SU-DHL-6 (cell line): Measurements from ENCODE around the gene GLI2.

Experiments used
- H2AFZ ChIP-seq: fragments of 200-600 bp; sonication (generic); 2 replicates; pipeline ENCODE4 v1.6.1; 2014; ENCODE audit warnings: low read depth, mild to moderate bottlenecking, moderate library complexity, mixed read lengths, antibody characterized with exemption, low read length; ENCODE audit not compliant: severe bottlenecking
- H3F3A ChIP-seq: fragments of 200-600 bp; shearing (Covaris generic); 2 replicates; pipeline ENCODE4 v1.6.0; 2016; ENCODE audit warnings: antibody characterized with exemption, mild to moderate bottlenecking; ENCODE audit not compliant: insufficient read depth
- H3K27ac ChIP-seq: fragments of 200-600 bp; sonication (generic); 2 replicates; pipeline ENCODE4 v1.5.1; 2016; ENCODE audit warnings: low read depth, mild to moderate bottlenecking, low read length, moderate library complexity, mixed read lengths
- H3K27me3 ChIP-seq: fragments of 200-600 bp; sonication (generic), shearing (Covaris generic); 2 replicates; pipeline ENCODE4 v1.6.0; 2014; ENCODE audit warnings: mild to moderate bottlenecking, low read length
- H3K36me3 ChIP-seq: fragments of 200-600 bp; sonication (generic); 2 replicates; pipeline ENCODE4 v1.6.1; 2014; ENCODE audit warnings: mild to moderate bottlenecking, low read length, mixed read lengths
- H3K4me2 ChIP-seq: fragments of 300-600, 200-600 bp; shearing (Covaris generic), sonication (generic); 2 replicates; pipeline ENCODE4 v1.6.0; 2014; ENCODE audit warnings: low read length, low read depth, mild to moderate bottlenecking; ENCODE audit not compliant: poor library complexity, severe bottlenecking
- H3K4me3 ChIP-seq: fragments of 200-600 bp; sonication (generic); 2 replicates; pipeline ENCODE4 v1.5.1; 2014; ENCODE audit warnings: antibody characterized with exemption, low read length, mild to moderate bottlenecking, mixed read lengths; ENCODE audit not compliant: insufficient read depth, poor library complexity, severe bottlenecking
- H3K79me2 ChIP-seq: fragments of 200-600 bp; sonication (generic); 2 replicates; pipeline ENCODE4 v1.6.1; 2014; ENCODE audit warnings: mild to moderate bottlenecking, low read length, moderate library complexity; ENCODE audit not compliant: insufficient read depth
- H3K9ac ChIP-seq: fragments of 200-600 bp; sonication (generic); 2 replicates; pipeline ENCODE4 v1.7.0; 2014; ENCODE audit warnings: mild to moderate bottlenecking, low read length
- H3K9me2 ChIP-seq: fragments of 200-600 bp; sonication (generic); replicated peaks from 2 replicates; pipeline ENCODE4 v1.6.1; 2014; ENCODE audit warnings: low read length; ENCODE audit not compliant: insufficient read depth
- H3K9me3 ChIP-seq: fragments of 200-600 bp; sonication (generic); 2 replicates; pipeline ENCODE4 v1.6.1; 2014; ENCODE audit warnings: low read length, mixed read lengths; ENCODE audit not compliant: insufficient read depth
- H4K20me1 ChIP-seq: fragments of 200-600 bp; sonication (generic); 2 replicates; pipeline ENCODE4 v1.6.1; 2014; ENCODE audit warnings: low read depth, mild to moderate bottlenecking, antibody characterized with exemption, low read length, moderate library complexity, mixed read lengths
- EZH2phosphoT487 ChIP-seq: fragments of 200-600 bp; sonication (generic), shearing (Covaris generic); conservative IDR thresholded peaks from 2 replicates; pipeline ENCODE4 v1.6.1; 2018; ENCODE audit warnings: mild to moderate bottlenecking, antibody characterized with exemption, low read length, moderate library complexity, mixed read lengths
- TF ChIP-seq, protein P1 (sequence below): fragments of 200-600 bp; sonication (generic); IDR thresholded peaks from one replicate; pipeline ENCODE4 v1.5.1; 2017; ENCODE audit warnings: antibody characterized with exemption, mild to moderate bottlenecking, low read length, moderate library complexity; ENCODE audit not compliant: insufficient read depth, poor library complexity, severe bottlenecking

Gene GLI2

DNA sequence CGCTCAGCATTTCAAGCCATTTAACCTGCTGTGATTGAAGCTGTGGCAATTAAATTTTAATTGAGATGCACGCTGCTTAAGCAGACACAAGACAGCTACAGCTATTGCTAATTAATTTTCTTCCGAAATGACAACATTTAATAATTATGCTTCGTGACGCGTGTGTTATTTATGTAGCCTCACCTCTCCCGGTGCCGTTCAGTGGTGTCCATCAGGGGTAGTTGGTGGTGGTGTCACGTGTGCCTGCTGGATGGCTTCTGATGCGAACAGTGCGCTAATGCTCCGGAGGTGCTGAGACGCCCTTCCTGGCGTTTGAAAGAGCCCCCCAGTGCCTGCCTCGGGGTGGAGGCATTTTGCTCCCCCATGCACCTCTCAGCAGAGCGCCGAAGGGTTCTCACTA, 39.5 kb downstream of the GLI2 start:
- H3K36me3 ChIP-seq: no peaks in the 10 kb centered on the region
- no peak overlapping the region for H3K4me3 ChIP-seq
- H3K9ac ChIP-seq: no peak overlapping the region
- no peak overlapping the region for H3K27ac ChIP-seq
- no peaks in the 10 kb centered on the region for H3K9me3 ChIP-seq
- no peaks in the 10 kb centered on the region for H3F3A ChIP-seq
- no peaks in the 10 kb centered on the region for H4K20me1 ChIP-seq
- no peaks in the 10 kb centered on the region for H3K9me2 ChIP-seq
- TF ChIP-seq, protein P1, sequence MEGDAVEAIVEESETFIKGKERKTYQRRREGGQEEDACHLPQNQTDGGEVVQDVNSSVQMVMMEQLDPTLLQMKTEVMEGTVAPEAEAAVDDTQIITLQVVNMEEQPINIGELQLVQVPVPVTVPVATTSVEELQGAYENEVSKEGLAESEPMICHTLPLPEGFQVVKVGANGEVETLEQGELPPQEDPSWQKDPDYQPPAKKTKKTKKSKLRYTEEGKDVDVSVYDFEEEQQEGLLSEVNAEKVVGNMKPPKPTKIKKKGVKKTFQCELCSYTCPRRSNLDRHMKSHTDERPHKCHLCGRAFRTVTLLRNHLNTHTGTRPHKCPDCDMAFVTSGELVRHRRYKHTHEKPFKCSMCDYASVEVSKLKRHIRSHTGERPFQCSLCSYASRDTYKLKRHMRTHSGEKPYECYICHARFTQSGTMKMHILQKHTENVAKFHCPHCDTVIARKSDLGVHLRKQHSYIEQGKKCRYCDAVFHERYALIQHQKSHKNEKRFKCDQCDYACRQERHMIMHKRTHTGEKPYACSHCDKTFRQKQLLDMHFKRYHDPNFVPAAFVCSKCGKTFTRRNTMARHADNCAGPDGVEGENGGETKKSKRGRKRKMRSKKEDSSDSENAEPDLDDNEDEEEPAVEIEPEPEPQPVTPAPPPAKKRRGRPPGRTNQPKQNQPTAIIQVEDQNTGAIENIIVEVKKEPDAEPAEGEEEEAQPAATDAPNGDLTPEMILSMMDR: no peak
- TF ChIP-seq EZH2phosphoT487: no peak
- no peaks in the 10 kb centered on the region for H3K79me2 ChIP-seq
- H2AFZ ChIP-seq: no peak overlapping the region
- H3K27me3 ChIP-seq: no peaks in the 10 kb centered on the region
- no peak overlapping the region for H3K4me2 ChIP-seq

DNA sequence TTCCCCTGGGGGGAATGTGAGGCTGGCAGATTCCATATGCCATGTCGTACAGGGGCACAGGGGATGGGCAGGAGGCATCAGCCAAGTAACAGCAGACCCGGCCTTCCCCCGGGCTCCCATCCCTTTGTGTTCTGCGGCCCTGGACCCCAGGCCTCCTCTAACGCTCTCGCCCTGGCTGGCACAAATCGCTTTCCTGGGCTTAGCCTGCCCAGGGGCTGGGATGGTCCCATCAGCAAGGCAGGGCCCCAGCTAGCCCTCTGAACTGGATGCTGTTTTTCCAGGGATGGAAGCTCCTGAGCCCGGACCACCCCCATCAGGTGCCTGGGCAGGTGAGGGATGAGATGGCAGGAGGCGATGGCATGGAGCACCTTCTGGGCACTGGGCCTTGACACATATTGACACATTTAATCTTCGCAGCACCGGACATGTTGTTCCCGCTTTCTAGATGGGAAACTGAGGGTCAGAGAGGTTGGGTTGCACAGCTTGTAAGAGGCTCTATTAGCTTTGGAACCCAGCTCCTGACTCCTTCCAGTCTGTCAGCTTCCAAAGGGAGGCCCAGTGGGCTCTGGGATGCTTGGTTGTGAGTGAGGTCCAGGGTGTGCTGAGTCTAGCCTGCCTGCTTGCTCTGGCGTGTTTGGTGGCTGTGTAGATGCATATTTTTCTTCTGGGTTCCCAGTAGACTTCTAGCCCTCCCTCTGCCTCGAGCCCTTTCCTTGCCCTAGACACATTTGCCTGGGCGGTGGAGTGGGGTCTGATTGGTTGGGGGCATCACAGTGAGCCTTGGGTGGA, 40.3 kb downstream of the GLI2 start:
- H3K79me2 ChIP-seq: no peaks in the 10 kb centered on the region
- no peak overlapping the region for H3K9ac ChIP-seq
- no peaks in the 10 kb centered on the region for H3K36me3 ChIP-seq
- H3K9me3 ChIP-seq: no peaks in the 10 kb centered on the region
- no peak overlapping the region for H3K4me3 ChIP-seq
- no peak overlapping the region for H3K27ac ChIP-seq
- H3F3A ChIP-seq: no peaks in the 10 kb centered on the region
- H3K9me2 ChIP-seq: no peaks in the 10 kb centered on the region
- H4K20me1 ChIP-seq: no peaks in the 10 kb centered on the region
- no peak overlapping the region for H2AFZ ChIP-seq
- no peak for TF ChIP-seq EZH2phosphoT487
- TF ChIP-seq, protein P1: no peak
- no peaks in the 10 kb centered on the region for H3K27me3 ChIP-seq
- H3K4me2 ChIP-seq: no peak overlapping the region

GRCh38 chr2:120776649-120777048, 41.0 kb downstream of the GLI2 start:
- no peak overlapping the region for H3K4me3 ChIP-seq
- no peaks in the 10 kb centered on the region for H4K20me1 ChIP-seq
- no peak overlapping the region for H3K4me2 ChIP-seq
- no peaks in the 10 kb centered on the region for H3K79me2 ChIP-seq
- no peaks in the 10 kb centered on the region for H3K9me3 ChIP-seq
- no peaks in the 10 kb centered on the region for H3K9me2 ChIP-seq
- no peak overlapping the region for H3K9ac ChIP-seq
- H3K27me3 ChIP-seq: no peaks in the 10 kb centered on the region
- H3K27ac ChIP-seq: no peak overlapping the region
- no peaks in the 10 kb centered on the region for H3K36me3 ChIP-seq
- no peak overlapping the region for H2AFZ ChIP-seq
- TF ChIP-seq EZH2phosphoT487: no peak
- TF ChIP-seq, protein P1: no peak
- H3F3A ChIP-seq: no peaks in the 10 kb centered on the region
